ENCODE results near the gene DOK6. TPM values are rescaled to one million over a fixed set of nuclear protein-coding genes. Genes with fewer than 3 reads are reported as not detected.

DOK6 gene
- total and polyA plus RNA-seq, 2 experiments from 2014 or later = 0.29 to 0.42 TPM

DNA sequence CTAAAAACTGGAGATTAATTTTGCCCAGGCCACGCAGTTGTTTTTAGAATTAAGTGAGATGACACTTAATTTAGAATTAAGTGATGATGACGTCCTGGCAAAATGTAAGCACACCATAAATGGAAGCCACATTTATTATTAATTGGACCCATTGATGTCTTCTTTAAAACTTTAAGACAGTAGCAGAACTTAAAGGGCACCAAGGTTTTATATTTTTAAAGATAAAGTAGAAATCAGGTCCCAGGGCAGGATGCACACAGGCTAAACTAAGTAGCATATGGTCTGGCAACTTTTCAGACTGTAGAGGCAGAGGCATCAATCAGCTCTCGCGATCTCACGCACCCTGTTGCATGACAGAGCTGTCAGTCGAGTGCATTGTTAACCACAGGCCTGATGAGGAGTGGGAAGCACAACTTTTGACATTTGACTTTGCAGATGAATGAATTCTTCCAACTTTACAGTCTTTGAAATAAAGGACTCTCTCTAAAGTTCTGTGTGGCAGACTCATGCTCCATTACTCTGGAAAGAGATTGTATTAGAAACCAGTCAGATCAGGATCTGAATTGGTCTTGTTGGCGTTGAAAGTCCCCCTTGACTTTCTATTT, 314.6 kb downstream of the DOK6 start:
- ATAC-seq (no peak; the same call in 2 of the 3 replicates), DNase-seq (ENCODE audit: low spot score) (no peak)
- Histone ChIP-seq H2AFZ (no peak overlapping the region), H3K27me3 (ENCODE audit: insufficient read depth) (no peaks in the 10 kb centered on the region), H3F3A (replicated peaks; ENCODE audit: low read depth) (no peaks in the 10 kb centered on the region), H3K4me2 (no peak overlapping the region), H3K9me2 (ENCODE audit: insufficient read depth) (no peaks in the 10 kb centered on the region), H3K4me3 (no peak overlapping the region), H3K79me2 (replicated peaks; ENCODE audit: insufficient read depth) (no peaks in the 10 kb centered on the region), H3K36me3 (ENCODE audit: insufficient read depth) (no peaks in the 10 kb centered on the region), H3K4me1 (ENCODE audit: insufficient read depth) (peaks cover 4% of the 10 kb centered on the region; the same call in 1 of the 2 replicates), H3K27ac (ENCODE audit: low read depth) (no peak overlapping the region), H4K20me1 (replicated peaks; ENCODE audit: insufficient read depth) (no peaks in the 10 kb centered on the region)
- no peak overlapping the region for H3K27ac Mint-ChIP-seq
- H3K36me3 Mint-ChIP-seq (ENCODE audit: low read depth) = peaks cover 25% of the 10 kb centered on the region
- H3K9me3 Mint-ChIP-seq = peaks cover 28% of the 10 kb centered on the region
- H3K27me3 Mint-ChIP-seq (ENCODE audit: insufficient read depth, low read depth, poor library complexity) = no peaks in the 10 kb centered on the region
- H3K4me1 Mint-ChIP-seq = peaks cover 5% of the 10 kb centered on the region; the same call in 1 of the 3 replicates
- no peak overlapping the region for H3K4me3 Mint-ChIP-seq
- TF ChIP-seq, protein P1, sequence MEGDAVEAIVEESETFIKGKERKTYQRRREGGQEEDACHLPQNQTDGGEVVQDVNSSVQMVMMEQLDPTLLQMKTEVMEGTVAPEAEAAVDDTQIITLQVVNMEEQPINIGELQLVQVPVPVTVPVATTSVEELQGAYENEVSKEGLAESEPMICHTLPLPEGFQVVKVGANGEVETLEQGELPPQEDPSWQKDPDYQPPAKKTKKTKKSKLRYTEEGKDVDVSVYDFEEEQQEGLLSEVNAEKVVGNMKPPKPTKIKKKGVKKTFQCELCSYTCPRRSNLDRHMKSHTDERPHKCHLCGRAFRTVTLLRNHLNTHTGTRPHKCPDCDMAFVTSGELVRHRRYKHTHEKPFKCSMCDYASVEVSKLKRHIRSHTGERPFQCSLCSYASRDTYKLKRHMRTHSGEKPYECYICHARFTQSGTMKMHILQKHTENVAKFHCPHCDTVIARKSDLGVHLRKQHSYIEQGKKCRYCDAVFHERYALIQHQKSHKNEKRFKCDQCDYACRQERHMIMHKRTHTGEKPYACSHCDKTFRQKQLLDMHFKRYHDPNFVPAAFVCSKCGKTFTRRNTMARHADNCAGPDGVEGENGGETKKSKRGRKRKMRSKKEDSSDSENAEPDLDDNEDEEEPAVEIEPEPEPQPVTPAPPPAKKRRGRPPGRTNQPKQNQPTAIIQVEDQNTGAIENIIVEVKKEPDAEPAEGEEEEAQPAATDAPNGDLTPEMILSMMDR (conservative IDR thresholded peaks at IDR 0.05; ENCODE audit: low read depth in 2 of 2) = no peak
- TF ChIP-seq, protein P2, sequence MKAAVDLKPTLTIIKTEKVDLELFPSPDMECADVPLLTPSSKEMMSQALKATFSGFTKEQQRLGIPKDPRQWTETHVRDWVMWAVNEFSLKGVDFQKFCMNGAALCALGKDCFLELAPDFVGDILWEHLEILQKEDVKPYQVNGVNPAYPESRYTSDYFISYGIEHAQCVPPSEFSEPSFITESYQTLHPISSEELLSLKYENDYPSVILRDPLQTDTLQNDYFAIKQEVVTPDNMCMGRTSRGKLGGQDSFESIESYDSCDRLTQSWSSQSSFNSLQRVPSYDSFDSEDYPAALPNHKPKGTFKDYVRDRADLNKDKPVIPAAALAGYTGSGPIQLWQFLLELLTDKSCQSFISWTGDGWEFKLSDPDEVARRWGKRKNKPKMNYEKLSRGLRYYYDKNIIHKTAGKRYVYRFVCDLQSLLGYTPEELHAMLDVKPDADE (IDR thresholded peaks at IDR 0.05) = no peak
- TF ChIP-seq CREB1 (CRISPR knock-in tag; IDR thresholded peaks at IDR 0.05; ENCODE audit: low read depth) = no peak
- TF ChIP-seq, protein P3, sequence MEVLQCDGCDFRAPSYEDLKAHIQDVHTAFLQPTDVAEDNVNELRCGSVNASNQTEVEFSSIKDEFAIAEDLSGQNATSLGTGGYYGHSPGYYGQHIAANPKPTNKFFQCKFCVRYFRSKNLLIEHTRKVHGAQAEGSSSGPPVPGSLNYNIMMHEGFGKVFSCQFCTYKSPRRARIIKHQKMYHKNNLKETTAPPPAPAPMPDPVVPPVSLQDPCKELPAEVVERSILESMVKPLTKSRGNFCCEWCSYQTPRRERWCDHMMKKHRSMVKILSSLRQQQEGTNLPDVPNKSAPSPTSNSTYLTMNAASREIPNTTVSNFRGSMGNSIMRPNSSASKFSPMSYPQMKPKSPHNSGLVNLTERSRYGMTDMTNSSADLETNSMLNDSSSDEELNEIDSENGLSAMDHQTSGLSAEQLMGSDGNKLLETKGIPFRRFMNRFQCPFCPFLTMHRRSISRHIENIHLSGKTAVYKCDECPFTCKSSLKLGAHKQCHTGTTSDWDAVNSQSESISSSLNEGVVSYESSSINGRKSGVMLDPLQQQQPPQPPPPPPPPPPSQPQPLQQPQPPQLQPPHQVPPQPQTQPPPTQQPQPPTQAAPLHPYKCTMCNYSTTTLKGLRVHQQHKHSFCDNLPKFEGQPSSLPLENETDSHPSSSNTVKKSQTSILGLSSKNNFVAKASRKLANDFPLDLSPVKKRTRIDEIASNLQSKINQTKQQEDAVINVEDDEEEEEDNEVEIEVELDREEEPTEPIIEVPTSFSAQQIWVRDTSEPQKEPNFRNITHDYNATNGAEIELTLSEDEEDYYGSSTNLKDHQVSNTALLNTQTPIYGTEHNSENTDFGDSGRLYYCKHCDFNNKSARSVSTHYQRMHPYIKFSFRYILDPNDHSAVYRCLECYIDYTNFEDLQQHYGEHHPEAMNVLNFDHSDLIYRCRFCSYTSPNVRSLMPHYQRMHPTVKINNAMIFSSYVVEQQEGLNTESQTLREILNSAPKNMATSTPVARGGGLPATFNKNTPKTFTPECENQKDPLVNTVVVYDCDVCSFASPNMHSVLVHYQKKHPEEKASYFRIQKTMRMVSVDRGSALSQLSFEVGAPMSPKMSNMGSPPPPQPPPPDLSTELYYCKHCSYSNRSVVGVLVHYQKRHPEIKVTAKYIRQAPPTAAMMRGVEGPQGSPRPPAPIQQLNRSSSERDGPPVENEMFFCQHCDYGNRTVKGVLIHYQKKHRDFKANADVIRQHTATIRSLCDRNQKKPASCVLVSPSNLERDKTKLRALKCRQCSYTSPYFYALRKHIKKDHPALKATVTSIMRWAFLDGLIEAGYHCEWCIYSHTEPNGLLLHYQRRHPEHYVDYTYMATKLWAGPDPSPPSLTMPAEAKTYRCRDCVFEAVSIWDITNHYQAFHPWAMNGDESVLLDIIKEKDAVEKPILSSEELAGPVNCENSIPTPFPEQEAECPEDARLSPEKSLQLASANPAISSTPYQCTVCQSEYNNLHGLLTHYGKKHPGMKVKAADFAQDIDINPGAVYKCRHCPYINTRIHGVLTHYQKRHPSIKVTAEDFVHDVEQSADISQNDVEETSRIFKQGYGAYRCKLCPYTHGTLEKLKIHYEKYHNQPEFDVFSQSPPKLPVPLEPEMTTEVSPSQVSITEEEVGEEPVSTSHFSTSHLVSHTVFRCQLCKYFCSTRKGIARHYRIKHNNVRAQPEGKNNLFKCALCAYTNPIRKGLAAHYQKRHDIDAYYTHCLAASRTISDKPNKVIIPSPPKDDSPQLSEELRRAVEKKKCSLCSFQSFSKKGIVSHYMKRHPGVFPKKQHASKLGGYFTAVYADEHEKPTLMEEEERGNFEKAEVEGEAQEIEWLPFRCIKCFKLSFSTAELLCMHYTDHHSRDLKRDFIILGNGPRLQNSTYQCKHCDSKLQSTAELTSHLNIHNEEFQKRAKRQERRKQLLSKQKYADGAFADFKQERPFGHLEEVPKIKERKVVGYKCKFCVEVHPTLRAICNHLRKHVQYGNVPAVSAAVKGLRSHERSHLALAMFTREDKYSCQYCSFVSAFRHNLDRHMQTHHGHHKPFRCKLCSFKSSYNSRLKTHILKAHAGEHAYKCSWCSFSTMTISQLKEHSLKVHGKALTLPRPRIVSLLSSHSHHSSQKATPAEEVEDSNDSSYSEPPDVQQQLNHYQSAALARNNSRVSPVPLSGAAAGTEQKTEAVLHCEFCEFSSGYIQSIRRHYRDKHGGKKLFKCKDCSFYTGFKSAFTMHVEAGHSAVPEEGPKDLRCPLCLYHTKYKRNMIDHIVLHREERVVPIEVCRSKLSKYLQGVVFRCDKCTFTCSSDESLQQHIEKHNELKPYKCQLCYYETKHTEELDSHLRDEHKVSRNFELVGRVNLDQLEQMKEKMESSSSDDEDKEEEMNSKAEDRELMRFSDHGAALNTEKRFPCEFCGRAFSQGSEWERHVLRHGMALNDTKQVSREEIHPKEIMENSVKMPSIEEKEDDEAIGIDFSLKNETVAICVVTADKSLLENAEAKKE (CRISPR knock-in tag; IDR thresholded peaks at IDR 0.05) = no peak
- no peak for TF ChIP-seq ZNF114 (CRISPR knock-in tag; IDR thresholded peaks at IDR 0.05)
